Activated naive CD4-positive, alpha-beta T cell treated with anti-CD3 and anti-CD28 coated beads, Interleukin-2, amount 50 U/mL, for 24 hours (primary cell): ENCODE data around the gene CCL28.

Source experiments
- H3K27ac Mint-ChIP-seq: one replicate; pipeline ENCODE4 v1.8.0; 2021; ENCODE audit warnings: mild to moderate bottlenecking, mixed read lengths
- H3K27me3 Mint-ChIP-seq: one replicate; pipeline ENCODE4 v1.8.0; 2021; ENCODE audit warnings: mixed read lengths
- H3K36me3 Mint-ChIP-seq: one replicate; pipeline ENCODE4 v1.8.0; 2021; ENCODE audit warnings: mixed read lengths
- H3K4me1 Mint-ChIP-seq: one replicate; pipeline ENCODE4 v1.8.0; 2021; ENCODE audit warnings: mixed read lengths
- H3K4me3 Mint-ChIP-seq: one replicate; pipeline ENCODE4 v1.8.0; 2021; ENCODE audit warnings: mild to moderate bottlenecking, mixed read lengths
- H3K9me3 Mint-ChIP-seq: one replicate; pipeline ENCODE4 v1.8.0; 2021; ENCODE audit warnings: mixed read lengths

CCL28 gene

GRCh38 chr5:43352915-43353314, 59.3 kb downstream of the CCL28 start:
- peaks cover 6% of the 10 kb centered on the region for H3K27me3 Mint-ChIP-seq
- H3K9me3 Mint-ChIP-seq = no peaks in the 10 kb centered on the region
- H3K4me3 Mint-ChIP-seq = no peak overlapping the region
- H3K27ac Mint-ChIP-seq = no peak overlapping the region
- no peaks in the 10 kb centered on the region for H3K4me1 Mint-ChIP-seq
- no peaks in the 10 kb centered on the region for H3K36me3 Mint-ChIP-seq

DNA sequence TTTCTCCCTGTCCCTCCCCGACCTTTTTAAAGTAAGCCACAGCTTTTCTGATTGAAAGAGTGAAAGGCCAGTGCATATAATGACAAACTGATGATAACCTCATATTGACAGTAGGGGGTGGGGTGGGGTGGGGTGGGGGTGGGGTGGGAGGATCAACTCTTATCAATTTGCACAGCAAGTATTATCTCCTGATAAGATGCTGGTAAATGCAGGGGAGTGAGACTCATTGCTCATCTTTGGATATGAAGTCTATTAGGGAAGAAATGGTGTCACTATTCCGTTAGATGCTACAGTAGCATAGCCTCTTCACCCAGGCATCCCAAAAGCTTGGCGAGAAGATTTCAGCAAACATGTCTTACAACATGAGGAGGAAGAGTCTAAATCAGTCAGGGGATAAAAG, 60.1 kb downstream of the CCL28 start:
- H3K9me3 Mint-ChIP-seq = no peaks in the 10 kb centered on the region
- H3K4me3 Mint-ChIP-seq = no peak overlapping the region
- H3K36me3 Mint-ChIP-seq = no peaks in the 10 kb centered on the region
- no peaks in the 10 kb centered on the region for H3K4me1 Mint-ChIP-seq
- H3K27me3 Mint-ChIP-seq = peaks cover 6% of the 10 kb centered on the region
- H3K27ac Mint-ChIP-seq = no peak overlapping the region

DNA sequence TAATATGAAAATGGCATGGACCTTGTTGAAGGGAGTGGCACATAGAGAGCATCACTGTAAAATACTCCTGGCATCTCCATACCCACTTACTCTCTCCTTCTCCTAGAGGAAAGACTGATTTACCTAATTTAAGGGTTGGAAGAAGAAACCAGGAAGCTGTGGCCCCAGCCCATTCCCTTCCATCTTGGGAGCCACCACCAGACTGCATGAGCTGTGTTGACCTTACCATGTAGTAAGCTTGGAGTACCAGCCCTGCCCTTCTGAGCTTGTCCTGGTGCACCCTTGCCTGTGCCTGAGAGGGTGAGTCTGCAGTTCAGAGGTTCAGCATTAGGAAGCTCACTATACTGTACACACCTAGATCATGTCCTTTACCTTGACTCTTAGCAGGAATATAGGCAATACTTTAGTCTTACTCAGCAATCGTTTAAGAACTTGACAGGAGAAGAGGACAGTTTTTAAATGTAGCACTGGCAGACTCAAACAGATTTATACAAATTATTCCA, 63.3 kb downstream of the CCL28 start:
- no peak overlapping the region for H3K4me3 Mint-ChIP-seq

DNA sequence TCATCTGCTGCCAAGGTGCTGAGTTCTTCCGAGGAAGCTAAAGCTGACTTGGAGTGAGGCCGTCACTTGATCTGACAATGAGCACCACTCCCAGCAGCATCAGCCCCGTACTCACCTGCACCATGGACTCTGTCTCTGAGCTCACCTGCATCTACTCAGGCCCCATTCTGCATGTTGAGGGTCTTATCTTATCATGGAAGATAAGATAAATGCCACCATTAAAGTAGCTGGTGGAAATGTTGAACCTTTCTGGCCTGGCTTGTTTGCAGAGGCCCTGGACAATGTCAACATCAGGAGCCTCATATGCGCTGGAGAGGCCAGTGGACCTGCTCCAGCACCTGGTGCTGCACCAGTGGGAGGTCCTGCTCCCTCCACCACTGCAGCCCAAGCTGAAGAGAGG, 64.0 kb downstream of the CCL28 start:
- peaks cover 5% of the 10 kb centered on the region for H3K27me3 Mint-ChIP-seq
- no peak overlapping the region for H3K27ac Mint-ChIP-seq
- H3K9me3 Mint-ChIP-seq = no peaks in the 10 kb centered on the region
- no peaks in the 10 kb centered on the region for H3K36me3 Mint-ChIP-seq
- H3K4me1 Mint-ChIP-seq = no peaks in the 10 kb centered on the region
- H3K4me3 Mint-ChIP-seq = no peak overlapping the region

More for the DNA sequence above, 63.3 kb downstream of the CCL28 start:
- no peaks in the 10 kb centered on the region for H3K36me3 Mint-ChIP-seq
- no peak overlapping the region for H3K27ac Mint-ChIP-seq
- peaks cover 4% of the 10 kb centered on the region for H3K27me3 Mint-ChIP-seq
- no peaks in the 10 kb centered on the region for H3K4me1 Mint-ChIP-seq
- H3K9me3 Mint-ChIP-seq = no peaks in the 10 kb centered on the region

DNA sequence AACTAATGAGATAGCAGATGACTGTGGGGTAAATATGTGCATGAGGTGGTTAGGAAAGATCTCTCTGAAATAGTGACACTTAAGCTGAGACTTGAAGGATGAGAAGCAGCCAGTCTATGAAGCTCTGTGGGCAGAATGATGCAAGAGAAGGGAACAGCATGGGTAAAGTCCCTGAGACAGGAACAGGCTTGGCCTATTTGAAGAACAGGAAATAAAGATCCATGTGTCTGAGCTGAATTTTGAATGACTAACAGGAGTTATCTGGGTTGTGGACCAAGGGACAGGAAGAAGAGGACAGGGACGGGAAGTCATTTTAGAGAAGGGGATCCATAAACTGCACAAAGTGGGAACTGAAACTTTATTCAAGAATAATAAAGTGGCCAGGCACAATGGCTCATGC, 73.3 kb downstream of the CCL28 start:
- Mint-ChIP-seq H3K4me3 (no peak overlapping the region), H3K9me3 (no peaks in the 10 kb centered on the region), H3K36me3 (peaks cover 11% of the 10 kb centered on the region), H3K27ac (no peak overlapping the region), H3K4me1 (peaks cover 10% of the 10 kb centered on the region), H3K27me3 (peaks cover 10% of the 10 kb centered on the region)

DNA sequence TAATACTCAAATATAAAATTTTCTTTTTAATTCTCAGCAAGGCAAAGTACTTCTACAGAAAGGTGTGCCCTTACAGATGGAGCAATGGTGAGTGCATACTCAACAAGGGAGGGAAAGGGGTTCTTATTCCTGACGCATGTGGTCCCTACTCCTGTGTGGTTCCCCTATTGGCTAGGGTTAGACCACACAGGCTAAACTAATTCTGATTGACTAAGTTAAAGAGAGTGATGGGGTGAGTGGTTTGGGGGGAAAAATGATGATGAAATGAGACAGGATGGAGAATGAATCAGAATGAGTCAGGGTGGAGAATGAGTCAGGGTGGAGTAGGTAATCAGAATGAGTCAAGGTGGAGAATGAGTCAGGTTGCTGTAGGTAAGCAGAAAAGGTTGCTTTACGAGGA, 76.0 kb downstream of the CCL28 start:
- peaks cover 16% of the 10 kb centered on the region for H3K9me3 Mint-ChIP-seq
- H3K4me1 Mint-ChIP-seq = peaks cover 10% of the 10 kb centered on the region
- no peak overlapping the region for H3K4me3 Mint-ChIP-seq
- H3K36me3 Mint-ChIP-seq = peaks cover 17% of the 10 kb centered on the region
- peak overlapping the region; percentile 27 for H3K27ac Mint-ChIP-seq
- H3K27me3 Mint-ChIP-seq = peaks cover 22% of the 10 kb centered on the region

DNA sequence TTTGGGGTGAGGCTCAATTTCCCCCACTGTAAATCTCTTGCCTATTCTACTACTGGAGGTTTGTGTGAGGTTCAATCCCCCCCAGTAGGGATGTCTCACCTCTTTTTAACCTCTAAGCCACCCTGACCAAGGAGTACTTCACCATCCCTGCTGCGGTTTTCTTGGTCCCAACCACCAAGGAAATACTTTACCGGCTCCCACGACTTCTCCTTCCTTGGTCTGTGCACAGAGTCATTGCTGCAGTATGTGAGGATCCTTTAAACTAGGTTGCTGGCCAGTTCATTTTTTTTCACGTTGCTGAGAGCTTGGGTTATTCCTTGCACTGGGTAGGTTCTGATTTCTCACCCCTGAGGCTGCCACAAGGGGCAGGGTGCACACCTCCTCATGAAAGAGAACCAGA, 76.5 kb downstream of the CCL28 start:
- peaks cover 22% of the 10 kb centered on the region for H3K27me3 Mint-ChIP-seq
- H3K36me3 Mint-ChIP-seq = peaks cover 17% of the 10 kb centered on the region
- peaks cover 10% of the 10 kb centered on the region for H3K4me1 Mint-ChIP-seq
- H3K9me3 Mint-ChIP-seq = peaks cover 16% of the 10 kb centered on the region
- no peak overlapping the region for H3K27ac Mint-ChIP-seq
- no peak overlapping the region for H3K4me3 Mint-ChIP-seq

GRCh38 chr5:43332401-43332800, 79.8 kb downstream of the CCL28 start:
- Mint-ChIP-seq H3K4me3 (no peak overlapping the region), H3K36me3 (peaks cover 13% of the 10 kb centered on the region), H3K27me3 (peaks cover 18% of the 10 kb centered on the region), H3K9me3 (peaks cover 16% of the 10 kb centered on the region), H3K4me1 (peaks cover 5% of the 10 kb centered on the region), H3K27ac (no peak overlapping the region)
